Measurements from ENCODE around the gene RPUSD4. TPM values are rescaled to one million over a fixed set of nuclear protein-coding genes. Genes with fewer than 3 reads are reported as not detected.

Gene RPUSD4
- total and polyA plus RNA-seq, 8 donors, result 14.5 to 31.4 (median 18.3) TPM

DNA sequence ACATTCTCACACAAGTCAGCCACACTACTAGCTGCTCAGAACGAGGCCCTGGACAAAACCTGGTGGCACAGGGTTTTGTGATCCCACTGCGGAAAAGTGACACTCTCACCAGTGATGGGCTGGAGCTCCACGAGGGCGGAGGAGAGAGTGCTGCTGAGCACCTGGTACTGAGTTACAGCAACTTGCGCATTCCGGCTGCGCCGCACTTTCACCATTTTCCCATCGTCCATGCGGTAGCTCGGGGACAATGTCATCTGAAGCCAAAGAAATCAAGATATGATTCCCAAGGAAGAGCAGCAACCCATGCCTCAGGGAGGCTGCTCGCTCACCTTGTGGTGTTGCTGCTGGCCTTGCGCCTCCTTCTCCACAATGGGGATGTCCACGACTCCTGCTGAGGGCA is 6.1 kb downstream of the RPUSD4 start:
- Histone ChIP-seq H3K27me3 (no peaks in the 10 kb centered on the region), H3K4me3 (no peak overlapping the region), H3K27ac (no peak overlapping the region), H3K9me3 (no peaks in the 10 kb centered on the region), H3K4me1 (peaks cover 0 to under 1% (median 0%) of the 10 kb centered on the region in 3 donors), H3K36me3 (peaks cover 0 to 17% (median 11%) of the 10 kb centered on the region in 3 donors)
- WGBS, 2 donors, result 96 to 98% methylated on average over 14 of the region's 14 CpGs
- FAIRE-seq (no peak), ATAC-seq (no peak), DNase-seq (peak in 1 of 6 donors; percentile 31)
- intact Hi-C loops (cut with DNase I), result no loop called here
- TF ChIP-seq, protein P1, sequence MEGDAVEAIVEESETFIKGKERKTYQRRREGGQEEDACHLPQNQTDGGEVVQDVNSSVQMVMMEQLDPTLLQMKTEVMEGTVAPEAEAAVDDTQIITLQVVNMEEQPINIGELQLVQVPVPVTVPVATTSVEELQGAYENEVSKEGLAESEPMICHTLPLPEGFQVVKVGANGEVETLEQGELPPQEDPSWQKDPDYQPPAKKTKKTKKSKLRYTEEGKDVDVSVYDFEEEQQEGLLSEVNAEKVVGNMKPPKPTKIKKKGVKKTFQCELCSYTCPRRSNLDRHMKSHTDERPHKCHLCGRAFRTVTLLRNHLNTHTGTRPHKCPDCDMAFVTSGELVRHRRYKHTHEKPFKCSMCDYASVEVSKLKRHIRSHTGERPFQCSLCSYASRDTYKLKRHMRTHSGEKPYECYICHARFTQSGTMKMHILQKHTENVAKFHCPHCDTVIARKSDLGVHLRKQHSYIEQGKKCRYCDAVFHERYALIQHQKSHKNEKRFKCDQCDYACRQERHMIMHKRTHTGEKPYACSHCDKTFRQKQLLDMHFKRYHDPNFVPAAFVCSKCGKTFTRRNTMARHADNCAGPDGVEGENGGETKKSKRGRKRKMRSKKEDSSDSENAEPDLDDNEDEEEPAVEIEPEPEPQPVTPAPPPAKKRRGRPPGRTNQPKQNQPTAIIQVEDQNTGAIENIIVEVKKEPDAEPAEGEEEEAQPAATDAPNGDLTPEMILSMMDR (IDR thresholded peaks at IDR 0.05), result no peak

DNA sequence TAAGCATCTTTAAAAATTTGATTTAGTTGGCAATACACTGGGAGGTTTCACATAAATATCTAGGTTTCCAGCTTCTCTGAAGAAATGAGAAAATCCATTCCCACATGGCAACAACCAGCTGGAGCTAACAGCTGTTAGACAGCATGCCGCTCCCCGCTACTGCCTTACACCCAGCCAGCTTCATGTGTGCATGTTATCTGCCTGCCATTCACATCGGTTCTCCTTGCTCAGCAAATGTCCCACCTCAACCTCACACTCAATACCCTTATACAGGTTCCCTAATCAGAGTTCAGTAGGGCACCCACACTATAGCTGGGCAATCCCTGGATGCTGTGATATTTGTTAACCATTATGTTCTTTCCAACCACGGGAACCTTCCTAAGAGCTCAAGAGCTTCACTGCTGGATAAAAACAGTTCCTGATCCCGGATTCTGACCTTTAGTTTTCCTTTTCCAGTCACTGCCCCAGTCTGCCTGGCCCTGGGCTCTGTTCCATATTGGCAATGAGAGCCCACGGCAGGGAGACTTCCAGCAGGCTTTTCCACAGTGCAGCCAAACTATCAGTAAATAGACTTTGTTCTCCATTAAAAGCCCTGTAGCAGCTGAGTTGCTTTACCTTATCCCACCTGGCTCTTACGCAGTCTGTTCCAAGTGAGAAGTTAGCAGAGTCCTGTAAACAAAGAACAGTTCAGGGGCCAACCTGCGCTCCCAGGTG is 8.6 kb downstream of the RPUSD4 start:
- TF ChIP-seq, protein P1 (IDR thresholded peaks at IDR 0.05), result no peak
- Histone ChIP-seq H3K27me3 (no peaks in the 10 kb centered on the region), H3K4me1 (no peaks in the 10 kb centered on the region), H3K9me3 (no peaks in the 10 kb centered on the region), H3K36me3 (peaks cover 0 to 16% (median 15%) of the 10 kb centered on the region in 3 donors), H3K27ac (peak overlapping the region in 1 of 4 donors; percentile 26), H3K4me3 (no peak overlapping the region)
- WGBS, 2 donors, result 46 to 47% methylated on average over 8 of the region's 8 CpGs
- ATAC-seq (peak; percentile 37 to 92 (median 78)), DNase-seq (peak in 4 of 6 donors; percentile 28 to 45 (median 42)), FAIRE-seq (no peak)
- intact Hi-C loops (cut with DNase I), result no loop called here

DNA sequence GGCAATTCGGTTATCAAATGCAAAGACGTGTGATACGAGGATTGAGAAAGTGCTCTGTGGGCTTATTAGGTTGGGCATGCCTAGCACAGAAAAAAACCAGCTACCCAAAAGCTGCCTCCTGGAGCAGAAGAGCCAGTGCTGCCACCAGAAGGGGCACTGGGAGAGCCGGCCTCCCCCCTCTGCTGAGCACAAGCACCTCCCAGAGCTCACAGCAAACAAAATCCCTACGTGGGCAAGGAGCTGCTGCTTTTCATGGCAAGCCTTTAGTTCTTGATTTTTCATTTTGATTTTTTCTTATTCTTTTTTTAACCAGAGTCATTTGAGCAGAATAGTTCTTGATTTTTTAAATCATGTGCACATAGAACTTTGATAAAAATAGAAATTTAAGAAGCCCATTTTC is 12.8 kb downstream of the RPUSD4 start:
- H3K9me3 ChIP-seq, result no peaks in the 10 kb centered on the region
- FAIRE-seq (no peak), DNase-seq (peak in 1 of 6 donors; percentile 20), ATAC-seq (no peak)
- 93 to 94% methylated on average over 5 of the region's 5 CpGs for WGBS, 2 donors
- intact Hi-C loops (cut with DNase I), result loop anchor here in 1 of 3 donors (10.0 kb wide), 1 partner anchor 144 kb away; no protein-coding TSS in a partner anchor
- TF ChIP-seq, protein P1 (IDR thresholded peaks at IDR 0.05), result no peak
- H3K4me1 ChIP-seq, result no peaks in the 10 kb centered on the region
- no peak overlapping the region for H3K4me3 ChIP-seq
- H3K27ac ChIP-seq, result no peak overlapping the region
- peaks cover 0 to 15% (median 5%) of the 10 kb centered on the region in 3 donors for H3K36me3 ChIP-seq
- H3K27me3 ChIP-seq, result no peaks in the 10 kb centered on the region

DNA sequence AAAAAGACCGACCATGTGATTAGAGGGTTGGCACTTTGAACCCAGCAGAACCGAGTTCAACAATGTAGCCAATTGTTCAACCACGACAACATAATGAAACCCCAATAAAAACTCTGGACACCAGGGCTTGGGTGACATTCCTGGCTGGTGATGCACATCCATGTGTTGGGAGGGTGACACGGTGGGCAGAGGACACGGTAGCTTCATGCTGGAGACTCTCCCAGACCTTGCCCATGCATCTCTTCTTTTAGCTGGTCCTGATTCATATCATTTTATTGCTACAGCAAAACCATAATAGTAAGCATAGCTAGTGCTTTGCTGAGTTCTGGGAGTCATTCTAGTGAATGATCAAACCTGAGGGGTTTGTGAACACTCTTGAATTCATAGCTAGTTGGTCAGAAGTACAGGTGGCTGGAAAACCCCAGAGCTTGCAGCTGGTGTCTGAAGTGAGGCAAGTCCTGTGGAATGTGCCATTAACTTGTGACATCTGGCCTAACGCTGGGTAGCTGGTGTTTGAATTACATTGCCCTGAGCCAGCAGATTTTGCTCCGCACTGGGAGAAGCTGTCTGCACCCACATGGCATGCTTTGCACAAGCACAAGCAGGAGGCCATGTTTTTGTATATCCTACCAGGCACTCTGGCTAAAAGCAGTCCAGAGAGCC is 14.0 kb downstream of the RPUSD4 start:
- peak in 2 of 6 donors; percentile 39 to 40 for DNase-seq

More for the DNA sequence above, 14.0 kb downstream of the RPUSD4 start:
- Histone ChIP-seq H3K4me1 (no peaks in the 10 kb centered on the region), H3K4me3 (no peak overlapping the region), H3K27me3 (no peaks in the 10 kb centered on the region), H3K9me3 (no peaks in the 10 kb centered on the region), H3K36me3 (peaks cover 0 to 15% (median 5%) of the 10 kb centered on the region in 3 donors), H3K27ac (no peak overlapping the region)
- FAIRE-seq, result no peak
- TF ChIP-seq, protein P1 (IDR thresholded peaks at IDR 0.05), result no peak
- WGBS, 2 donors, result 81 to 90% methylated on average over 7 of the region's 7 CpGs
- intact Hi-C loops (cut with DNase I), result loop anchor here in 1 of 3 donors (10.0 kb wide), 1 partner anchor 143 kb away; no protein-coding TSS in a partner anchor
- ATAC-seq, result peak in 3 of 4 donors; percentile 57 to 89 (median 71)

Data from pancreas (tissue), 10 donors.